ENCODE results near the gene TDRD3. TPM values are rescaled to one million over a fixed set of nuclear protein-coding genes. Genes with fewer than 3 reads are reported as not detected.

Gene TDRD3
- total RNA-seq: 10 to 100 TPM; 20.0 to 22.7 TPM

DNA sequence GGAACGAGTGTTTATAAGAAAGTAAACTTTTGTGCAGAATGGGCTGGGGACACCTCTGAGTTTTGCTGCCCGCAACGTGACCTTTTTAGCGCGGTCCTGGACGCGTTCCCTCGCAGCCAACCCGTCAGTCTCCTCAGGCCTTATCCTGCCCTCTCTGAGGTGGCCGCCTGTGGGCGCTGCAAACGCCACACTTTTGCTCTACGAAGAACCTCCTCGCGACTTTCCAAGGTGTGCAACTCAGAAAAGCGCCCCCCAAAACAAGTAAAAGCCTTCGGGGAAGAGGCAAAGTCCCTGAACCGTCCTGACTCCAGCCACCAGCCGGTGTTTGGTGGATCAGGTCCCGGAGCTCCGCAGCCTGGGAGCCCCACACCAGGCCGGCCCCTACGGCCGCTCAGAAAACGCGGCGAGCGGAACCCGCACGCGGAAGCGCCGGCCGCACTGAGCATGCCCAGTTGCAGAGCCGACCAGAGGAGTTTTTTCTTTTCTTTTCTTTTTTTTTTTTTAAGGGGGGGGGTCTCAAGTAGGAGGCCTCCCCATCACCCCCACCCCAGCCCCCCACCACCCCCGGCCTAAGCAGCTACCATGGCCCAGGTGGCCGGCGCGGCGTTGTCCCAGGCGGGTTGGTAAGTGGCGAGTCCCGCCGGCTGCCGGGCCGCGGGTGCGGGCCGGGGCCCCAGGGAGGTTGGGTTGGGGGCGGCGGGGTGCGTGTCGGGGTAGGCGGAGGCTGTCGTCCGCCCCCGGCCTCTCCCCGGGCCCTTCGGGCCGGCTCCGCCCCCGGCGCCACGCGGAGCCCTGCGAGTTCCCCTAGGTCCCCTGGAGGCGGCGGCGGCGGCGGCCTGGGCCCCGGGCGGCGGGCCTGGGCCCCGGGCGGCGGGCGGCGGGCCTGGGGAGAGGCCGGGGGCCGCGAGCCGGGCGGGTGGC, at the start of gene TDRD3:
TDRD3 (plus strand) TSS at position 438 of the 921 bp plus-strand sequence; CDS start at position 583, 145 bp downstream.
- 0% methylated on average over 34 to 64 of the region's 84 CpGs for WGBS, 2 donors
- intact Hi-C loops (cut with DNase I): no loop called here

DNA sequence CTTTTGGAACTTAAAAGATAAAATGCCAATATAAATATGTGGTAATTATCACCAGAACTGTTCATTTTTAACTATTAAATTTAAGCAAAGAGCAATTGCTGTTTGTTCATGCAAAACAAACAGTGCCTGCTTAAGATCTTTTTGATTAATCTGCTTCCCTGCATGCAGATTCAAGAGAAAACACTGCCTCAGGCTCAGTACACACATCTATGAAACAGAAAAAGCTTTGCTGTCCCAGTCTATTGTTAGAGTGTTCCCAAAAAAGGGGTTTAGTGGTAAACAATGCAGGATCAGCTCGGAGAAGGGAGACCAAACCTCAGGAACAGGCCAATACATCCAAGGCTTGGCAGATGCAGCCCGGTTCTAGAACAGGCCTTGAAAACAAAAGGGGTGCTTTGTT, 49.3 kb upstream of the TDRD3 start:
- no peaks in the 10 kb centered on the region for H3K9me3 ChIP-seq
- intact Hi-C loops (cut with DNase I): no loop called here
- peaks cover 16% of the 10 kb centered on the region for H3K4me1 ChIP-seq
- no peaks in the 10 kb centered on the region for H3K27me3 ChIP-seq
- ATAC-seq (no peak), DNase-seq (no peak)
- TF ChIP-seq, protein P1, sequence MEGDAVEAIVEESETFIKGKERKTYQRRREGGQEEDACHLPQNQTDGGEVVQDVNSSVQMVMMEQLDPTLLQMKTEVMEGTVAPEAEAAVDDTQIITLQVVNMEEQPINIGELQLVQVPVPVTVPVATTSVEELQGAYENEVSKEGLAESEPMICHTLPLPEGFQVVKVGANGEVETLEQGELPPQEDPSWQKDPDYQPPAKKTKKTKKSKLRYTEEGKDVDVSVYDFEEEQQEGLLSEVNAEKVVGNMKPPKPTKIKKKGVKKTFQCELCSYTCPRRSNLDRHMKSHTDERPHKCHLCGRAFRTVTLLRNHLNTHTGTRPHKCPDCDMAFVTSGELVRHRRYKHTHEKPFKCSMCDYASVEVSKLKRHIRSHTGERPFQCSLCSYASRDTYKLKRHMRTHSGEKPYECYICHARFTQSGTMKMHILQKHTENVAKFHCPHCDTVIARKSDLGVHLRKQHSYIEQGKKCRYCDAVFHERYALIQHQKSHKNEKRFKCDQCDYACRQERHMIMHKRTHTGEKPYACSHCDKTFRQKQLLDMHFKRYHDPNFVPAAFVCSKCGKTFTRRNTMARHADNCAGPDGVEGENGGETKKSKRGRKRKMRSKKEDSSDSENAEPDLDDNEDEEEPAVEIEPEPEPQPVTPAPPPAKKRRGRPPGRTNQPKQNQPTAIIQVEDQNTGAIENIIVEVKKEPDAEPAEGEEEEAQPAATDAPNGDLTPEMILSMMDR (IDR thresholded peaks at IDR 0.05): no peak
- no peak for TF ChIP-seq POLR2A (IDR thresholded peaks at IDR 0.05)
- WGBS, 2 donors: 29 to 34% methylated on average over 2 of the region's 2 CpGs
- H3K27ac ChIP-seq: peak overlapping the region in 1 of 4 donors; percentile 14
- no peaks in the 10 kb centered on the region for H3K36me3 ChIP-seq (replicated peaks in 1 of 2; ENCODE audit: insufficient read depth in 1 of 2, low read depth in 2 of 2)
- H3K4me3 ChIP-seq: no peak overlapping the region

More for the DNA sequence above, at the start of gene TDRD3:
- DNase-seq (peak; percentile 84 to 90 (median 88)), ATAC-seq (peak; percentile 79)
- H3K9me3 ChIP-seq: no peaks in the 10 kb centered on the region
- TF ChIP-seq POLR2A (IDR thresholded peaks at IDR 0.05): peak; percentile 52 to 92 (median 91)
- TF ChIP-seq, protein P1 (IDR thresholded peaks at IDR 0.05): peak; percentile 56 to 96 (median 80)
- H3K36me3 ChIP-seq (replicated peaks in 1 of 2; ENCODE audit: insufficient read depth in 1 of 2, low read depth in 2 of 2): no peaks in the 10 kb centered on the region
- H3K27me3 ChIP-seq: no peaks in the 10 kb centered on the region
- peak within 1 kb of the TSS; percentile 63 to 66 for H3K4me3 ChIP-seq
- peak within 1 kb of the TSS; percentile 79 to 98 (median 96) for H3K27ac ChIP-seq
- peaks cover 33% of the 10 kb centered on the region for H3K4me1 ChIP-seq

DNA sequence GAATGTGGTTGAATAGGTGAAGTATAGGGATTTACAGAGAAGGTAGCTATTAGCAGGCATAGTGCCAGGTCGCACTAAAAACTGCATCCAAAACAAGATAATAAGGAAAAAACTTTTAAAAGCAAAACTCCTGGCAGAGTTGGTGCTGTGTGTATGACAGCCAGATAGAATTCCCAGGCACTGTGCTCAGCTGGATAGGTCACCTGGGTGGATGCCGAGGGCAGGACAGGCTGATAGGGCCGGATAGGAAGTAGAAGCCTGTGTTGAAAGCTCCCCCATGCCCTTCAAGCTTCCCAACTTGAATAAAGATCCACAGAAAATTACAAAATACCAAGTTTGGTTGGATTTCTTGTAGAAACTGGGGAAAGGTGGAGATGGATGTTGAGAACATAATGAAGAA, 48.9 kb upstream of the TDRD3 start:
- WGBS, 2 donors: 10 to 12% methylated on average over 3 of the region's 3 CpGs
- peak; percentile 71 for ATAC-seq
- peaks cover 16% of the 10 kb centered on the region for H3K4me1 ChIP-seq
- H3K27me3 ChIP-seq: no peaks in the 10 kb centered on the region
- DNase-seq: peak; percentile 17 to 43 (median 33)
- no peak for TF ChIP-seq POLR2A (IDR thresholded peaks at IDR 0.05)
- no peaks in the 10 kb centered on the region for H3K36me3 ChIP-seq (replicated peaks in 1 of 2; ENCODE audit: insufficient read depth in 1 of 2, low read depth in 2 of 2)
- H3K4me3 ChIP-seq: no peak overlapping the region
- H3K9me3 ChIP-seq: no peaks in the 10 kb centered on the region
- peak overlapping the region in 1 of 4 donors; percentile 14 for H3K27ac ChIP-seq
- intact Hi-C loops (cut with DNase I): no loop called here

DNA sequence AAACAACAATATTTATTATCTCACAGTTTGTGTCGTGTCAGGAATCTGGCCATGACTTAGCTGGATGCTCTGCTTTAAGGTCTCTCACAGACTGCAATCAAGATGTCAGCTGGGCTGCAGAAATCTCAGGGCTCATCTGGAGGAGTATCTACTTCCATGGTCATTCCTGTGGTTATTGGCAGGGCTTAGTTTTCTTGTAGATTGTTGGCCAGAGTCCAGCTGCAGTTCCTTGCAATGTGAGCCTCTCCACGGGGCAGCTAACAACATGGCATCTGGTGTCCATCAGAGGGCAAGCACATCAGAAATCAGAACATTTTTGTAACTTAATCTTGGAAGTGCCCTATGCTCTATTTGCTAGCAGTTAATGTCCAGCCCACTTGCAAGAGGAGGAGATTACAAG, 45.7 kb upstream of the TDRD3 start:
- Histone ChIP-seq H3K27me3 (no peaks in the 10 kb centered on the region), H3K9me3 (no peaks in the 10 kb centered on the region), H3K4me3 (no peak overlapping the region), H3K4me1 (peaks cover 16% of the 10 kb centered on the region), H3K36me3 (replicated peaks in 1 of 2; ENCODE audit: insufficient read depth in 1 of 2, low read depth in 2 of 2) (no peaks in the 10 kb centered on the region), H3K27ac (no peak overlapping the region)
- peak in 1 of 4 donors; percentile 7 for DNase-seq
- intact Hi-C loops (cut with DNase I): no loop called here
- no peak for ATAC-seq
- no peak for TF ChIP-seq POLR2A (IDR thresholded peaks at IDR 0.05)
- TF ChIP-seq, protein P1 (IDR thresholded peaks at IDR 0.05): no peak
- WGBS, 2 donors: 52 to 60% methylated on average over 2 of the region's 2 CpGs

DNA sequence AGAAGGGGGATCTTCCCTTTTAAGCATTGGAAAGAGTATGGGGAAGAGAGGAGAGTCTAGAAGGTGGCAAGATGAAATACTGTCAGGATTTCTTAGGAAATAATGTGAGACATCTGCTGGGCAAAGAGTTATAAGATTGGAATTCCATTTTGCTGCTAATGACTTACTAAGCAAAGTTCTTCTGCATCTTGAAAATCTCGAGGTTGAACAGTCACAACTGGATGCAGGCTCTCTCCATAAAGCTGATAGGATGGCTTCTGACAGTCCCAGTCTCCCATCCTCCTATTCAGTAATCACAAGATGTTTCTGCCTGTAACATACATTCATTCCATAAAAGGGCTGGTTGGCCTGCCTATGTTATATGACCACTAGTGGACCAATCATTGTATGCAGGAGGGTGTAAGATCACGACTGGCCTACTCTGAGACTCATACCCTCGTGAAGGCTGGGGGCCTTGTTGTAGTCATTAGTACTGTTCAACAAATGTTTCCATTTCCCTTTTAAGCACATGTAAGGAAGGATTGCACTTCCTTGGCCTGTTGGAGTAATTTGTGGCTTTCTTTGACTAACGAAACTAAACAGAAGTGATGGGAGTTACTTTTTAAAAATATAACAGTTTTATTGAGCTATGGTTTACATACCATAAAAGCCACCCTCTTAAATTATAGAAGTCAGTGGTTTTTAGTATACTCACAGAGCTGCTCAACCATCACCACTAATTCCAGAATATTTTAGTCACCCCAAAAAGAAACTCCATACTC, 45.0 kb upstream of the TDRD3 start:
- Histone ChIP-seq H3K9me3 (no peaks in the 10 kb centered on the region), H3K27ac (no peak overlapping the region), H3K36me3 (replicated peaks in 1 of 2; ENCODE audit: insufficient read depth in 1 of 2, low read depth in 2 of 2) (no peaks in the 10 kb centered on the region), H3K4me1 (peaks cover 16% of the 10 kb centered on the region), H3K27me3 (no peaks in the 10 kb centered on the region), H3K4me3 (no peak overlapping the region)
- intact Hi-C loops (cut with DNase I): no loop called here
- no peak for DNase-seq
- WGBS, 2 donors: 44 to 67% methylated on average over 4 of the region's 4 CpGs
- no peak for ATAC-seq
- TF ChIP-seq, protein P1 (IDR thresholded peaks at IDR 0.05): no peak
- TF ChIP-seq POLR2A (IDR thresholded peaks at IDR 0.05): no peak
